GM13976 (cell line): ENCODE data around the gene CPNE1.
A peak's percentile ranks its signal among the peaks of the same experiment; 100 is the strongest.

Experiments used
- DNase-seq: peaks from one replicate; pipeline ENCODE4 v3.0.0; 2012; ENCODE audit warnings: low spot score
- CTCF ChIP-seq: IDR thresholded peaks from 2 replicates; pipeline ENCODE4 v1.5.1; 2012; ENCODE audit warnings: borderline replicate concordance, mild to moderate bottlenecking; ENCODE audit not compliant: insufficient read depth; ENCODE audit errors: extremely low read depth, missing control alignments, control extremely low read depth
- in situ Hi-C: fragments of 300-500 bp; cut with MboI; formaldehyde crosslinking; loops from one replicate; pipeline ENCODE4 v1.12.0; 2022; ENCODE audit warnings: low sequenced_read_pairs, mixed read lengths, inconsistent platforms; ENCODE audit not compliant: unreplicated experiment

Gene CPNE1

GRCh38 chr20:35673884-35674283 is 9.2 kb upstream of the CPNE1 start:
- no peak for DNase-seq
- no peak for TF ChIP-seq CTCF
- in situ Hi-C loops, result no loop called here

- no peak for TF ChIP-seq CTCF
- DNase-seq, result no peak
- in situ Hi-C loops, result no loop called here
Observed at GRCh38 chr20:35669681-35670080, 5.0 kb upstream of the CPNE1 start.

- in situ Hi-C loops, result no loop called here
Observed at GRCh38 chr20:35669221-35669620, 4.5 kb upstream of the CPNE1 start.

GRCh38 chr20:35665949-35666288 is 1.2 kb upstream of the CPNE1 start:
- TF ChIP-seq CTCF, result no peak
- in situ Hi-C loops, result no loop called here
- DNase-seq, result no peak

More at GRCh38 chr20:35669221-35669620, 4.5 kb upstream of the CPNE1 start:
- TF ChIP-seq CTCF, result no peak
- DNase-seq, result no peak

GRCh38 chr20:35663516-35664465 is 909 bp downstream of the CPNE1 start:
- TF ChIP-seq CTCF, result no peak
- in situ Hi-C loops, result no loop called here
- peak; percentile 57 for DNase-seq

- DNase-seq, result no peak
- in situ Hi-C loops, result no loop called here
- no peak for TF ChIP-seq CTCF
Observed at GRCh38 chr20:35662551-35662950, 2.1 kb downstream of the CPNE1 start.
